GM12892 (cell line): ENCODE results near the gene FAM200C.

Experiments
- POLR2A ChIP-seq: IDR thresholded peaks from 2 replicates; pipeline ENCODE4 v1.6.1; 2011; ENCODE audit warnings: low read depth, low read length, control low read depth
- POLR2AphosphoS5 ChIP-seq: IDR thresholded peaks from 2 replicates; pipeline ENCODE4 v1.6.1; 2011; ENCODE audit warnings: low read depth, low read length, control low read depth
- TAF1 ChIP-seq: IDR thresholded peaks from 2 replicates; pipeline ENCODE4 v1.6.1; 2011; ENCODE audit warnings: low read depth, mild to moderate bottlenecking, control low read depth, low read length, borderline replicate concordance

DNA sequence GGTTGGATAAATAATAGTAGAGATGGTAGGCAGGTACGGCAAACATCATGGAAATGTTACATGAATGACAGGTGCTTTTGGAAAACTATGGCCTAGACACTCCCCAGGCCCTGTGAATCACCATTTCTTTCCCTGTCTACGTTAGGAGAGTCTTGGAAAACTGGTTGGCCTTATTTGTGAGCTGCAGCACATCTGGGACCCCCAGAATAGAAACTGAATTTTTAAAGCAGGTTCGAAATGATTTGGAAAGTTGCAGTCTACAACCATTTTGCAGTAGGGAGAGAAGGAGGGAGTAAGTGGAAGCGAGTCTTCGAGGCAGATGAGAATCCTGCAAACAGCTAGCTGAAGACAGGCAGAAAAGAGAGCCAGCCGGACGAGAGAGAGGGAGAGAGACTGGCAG is 42.5 kb downstream of the FAM200C start:
- TF ChIP-seq POLR2A (no peak), TAF1 (no peak), POLR2AphosphoS5 (no peak)
